ENCODE measurements around the gene OAF.
A peak's percentile ranks its signal among the peaks of the same experiment; 100 is the strongest.

OAF gene

DNA sequence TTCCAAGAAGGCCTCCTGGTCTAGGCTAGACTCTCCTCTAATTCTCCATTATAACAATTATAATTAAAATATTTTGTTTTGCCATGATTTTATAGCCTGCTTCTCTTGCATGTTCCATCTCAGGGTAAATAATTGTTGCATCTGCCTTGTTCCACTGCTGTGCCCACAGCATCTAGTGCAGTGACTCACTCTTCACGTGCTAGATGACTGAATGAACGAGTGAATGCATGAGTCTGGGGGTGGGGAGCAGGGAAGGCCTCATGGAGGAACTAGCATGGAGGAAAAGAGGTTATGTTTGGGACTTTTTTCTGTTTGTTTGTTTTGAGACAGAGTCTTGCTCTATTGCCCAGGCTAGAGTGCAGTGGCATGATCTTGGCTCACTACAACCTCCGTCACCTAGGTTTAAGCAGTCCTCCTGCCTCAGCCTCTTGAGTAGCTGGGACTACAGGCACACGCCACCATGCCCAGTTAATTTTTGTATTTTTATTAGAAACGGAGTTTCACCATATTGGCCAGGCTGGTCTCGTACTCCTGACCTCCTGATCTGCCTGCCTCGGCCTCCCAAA lies 5.2 kb upstream of the OAF start:
- DNase-seq = no peak

DNA sequence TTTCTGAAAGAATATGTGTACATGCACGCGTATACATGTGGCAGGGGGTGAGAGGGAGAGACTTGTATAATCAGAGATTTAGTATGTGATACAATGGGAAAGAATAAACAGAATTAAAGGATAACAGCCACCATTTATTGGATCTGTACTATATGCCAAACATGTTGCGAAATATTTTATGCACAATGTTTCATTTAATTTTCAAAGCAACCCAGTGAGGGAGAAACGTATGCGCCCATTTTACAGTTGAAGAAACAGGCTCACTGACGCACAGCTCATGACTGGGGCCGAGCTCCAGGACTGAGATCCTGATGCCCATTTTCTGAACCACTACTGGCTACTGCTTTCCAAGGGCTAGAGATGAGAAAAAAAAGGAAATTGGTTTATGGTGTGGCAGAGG lies 3.3 kb upstream of the OAF start:
- DNase-seq = no peak

GRCh38 chr11:120208001-120208441 lies 2.8 kb upstream of the OAF start:
- no peak for DNase-seq

- no peak for DNase-seq
Observed at GRCh38 chr11:120208777-120209176, 2.1 kb upstream of the OAF start.

DNA sequence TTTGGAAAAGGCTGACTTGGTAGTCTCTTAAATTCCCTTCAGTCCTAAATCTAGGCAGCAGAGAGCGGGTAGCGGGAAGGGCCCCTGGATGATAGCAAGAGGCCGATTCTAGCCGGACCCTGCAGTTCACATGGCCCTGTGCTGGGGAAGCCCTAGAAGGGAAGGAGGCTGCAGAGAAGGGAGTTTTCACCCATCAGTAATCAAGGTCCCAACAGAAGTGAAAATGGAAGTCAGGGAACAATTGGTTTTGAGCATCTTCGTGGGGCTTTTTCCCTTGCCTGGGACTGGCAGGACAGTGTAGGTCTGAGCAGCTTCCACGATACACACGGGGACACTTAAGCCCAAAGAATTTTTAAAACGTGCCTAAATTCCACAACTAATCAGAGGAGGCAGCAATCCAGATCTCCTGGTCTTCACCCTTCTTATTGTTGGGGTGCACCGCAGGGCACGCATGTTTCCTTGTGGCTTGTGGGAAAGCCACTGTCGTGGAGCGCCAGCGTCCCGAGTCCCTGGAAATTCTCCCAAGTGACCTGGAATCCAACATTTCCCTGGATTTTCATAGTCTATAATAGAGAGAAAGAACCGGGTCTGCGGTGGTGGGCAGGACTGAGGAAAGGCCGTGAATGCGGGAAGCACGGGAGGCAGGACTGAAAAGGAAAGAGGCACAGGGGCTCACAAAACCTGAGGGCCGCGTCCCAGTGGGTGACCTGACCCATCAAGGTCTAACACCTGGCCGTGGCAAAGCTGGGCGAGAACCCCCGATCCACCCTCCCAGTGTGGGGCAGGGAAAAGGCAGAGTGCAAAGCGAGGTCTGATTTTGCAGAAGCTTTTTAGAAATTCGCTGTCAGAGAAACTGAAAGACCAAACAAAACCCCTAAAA lies 846 bp upstream of the OAF start:
- peak; percentile 68 for DNase-seq

GRCh38 chr11:120211522-120212258 lies 858 bp downstream of the OAF start:
- no peak for DNase-seq

GRCh38 chr11:120212259-120212878 lies 1.5 kb downstream of the OAF start:
- DNase-seq = no peak

- DNase-seq = no peak
Observed at GRCh38 chr11:120212926-120213325, 2.1 kb downstream of the OAF start.

GRCh38 chr11:120214581-120214980 lies 3.7 kb downstream of the OAF start:
- DNase-seq = no peak

GRCh38 chr11:120215634-120216033 lies 4.8 kb downstream of the OAF start:
- DNase-seq = no peak

GRCh38 chr11:120216426-120217102 lies 5.7 kb downstream of the OAF start:
- no peak for DNase-seq

DNA sequence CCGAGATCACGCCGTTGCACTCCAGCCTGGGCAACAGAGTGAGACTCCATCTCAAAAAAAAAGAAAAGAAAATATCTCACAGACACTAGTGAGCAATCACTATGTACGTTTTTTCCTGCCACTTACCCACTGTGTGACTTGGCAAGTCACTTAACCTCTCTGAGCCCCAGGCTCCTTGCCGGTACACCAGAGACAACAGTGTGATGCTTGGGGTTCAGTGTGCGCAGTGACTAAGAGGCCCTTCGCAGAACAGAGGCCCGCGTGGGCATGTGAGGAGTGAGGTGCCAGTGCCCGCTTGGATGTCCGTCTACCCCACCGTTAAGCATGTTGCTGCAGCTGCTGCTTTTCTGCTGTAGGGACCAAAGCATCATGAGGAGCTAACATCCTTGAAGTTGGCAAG lies 6.7 kb downstream of the OAF start:
- no peak for DNase-seq

GRCh38 chr11:120217941-120218694 lies 7.3 kb downstream of the OAF start:
- DNase-seq = no peak

DNA sequence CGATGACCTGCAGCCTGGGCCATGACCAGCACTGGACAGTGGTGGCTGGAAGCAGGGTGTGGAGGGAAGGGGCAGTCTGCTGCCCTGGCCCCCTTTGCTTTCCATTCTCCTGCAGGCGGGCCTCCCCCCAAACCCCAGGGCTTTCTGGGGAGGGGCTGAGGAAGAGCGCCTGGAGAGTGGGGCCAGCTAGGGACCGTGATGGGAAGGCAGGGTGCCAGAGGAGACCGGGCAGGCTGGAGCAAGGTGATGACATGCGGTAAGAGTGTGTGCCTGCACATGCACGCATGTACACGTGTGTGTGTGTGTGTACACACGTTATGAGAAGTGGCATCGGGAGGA lies 7.8 kb downstream of the OAF start:
- no peak for DNase-seq

DNA sequence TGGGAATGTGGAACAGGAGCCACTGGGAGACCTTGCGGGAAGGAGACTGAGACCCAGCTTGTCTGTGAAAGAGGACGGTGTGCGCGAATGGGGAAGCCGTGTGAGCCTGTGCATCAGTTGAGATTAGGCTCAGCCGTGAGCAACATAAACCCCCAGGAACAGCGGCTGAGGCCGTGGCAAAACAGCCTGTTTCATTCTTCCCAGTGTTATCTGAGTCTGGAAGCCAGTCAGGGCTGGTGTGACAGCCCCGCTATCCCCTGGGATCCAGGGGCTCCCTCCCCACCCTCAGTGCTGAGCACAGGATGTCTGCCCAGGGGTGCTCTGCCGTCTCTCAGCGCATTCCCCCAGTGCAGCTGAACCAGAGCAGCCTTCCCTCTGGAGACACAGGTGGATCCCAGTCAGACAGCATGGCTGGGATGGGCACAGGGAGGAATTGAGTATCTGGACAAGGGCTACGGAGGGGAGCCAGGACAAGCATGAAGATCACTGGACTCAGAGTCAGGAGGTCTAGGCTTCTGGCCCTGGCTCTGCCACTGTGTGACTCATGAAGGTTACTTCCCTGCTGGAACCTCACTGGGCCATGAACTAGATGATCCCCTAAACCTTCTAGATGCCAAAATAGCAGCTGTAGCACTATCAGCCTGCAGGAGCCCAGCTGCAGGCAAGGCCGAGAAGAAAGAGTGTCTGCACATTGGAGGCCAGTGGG lies 8.6 kb downstream of the OAF start:
- no peak for DNase-seq

- no peak for DNase-seq
Observed at GRCh38 chr11:120219938-120220746, 9.3 kb downstream of the OAF start.

DNA sequence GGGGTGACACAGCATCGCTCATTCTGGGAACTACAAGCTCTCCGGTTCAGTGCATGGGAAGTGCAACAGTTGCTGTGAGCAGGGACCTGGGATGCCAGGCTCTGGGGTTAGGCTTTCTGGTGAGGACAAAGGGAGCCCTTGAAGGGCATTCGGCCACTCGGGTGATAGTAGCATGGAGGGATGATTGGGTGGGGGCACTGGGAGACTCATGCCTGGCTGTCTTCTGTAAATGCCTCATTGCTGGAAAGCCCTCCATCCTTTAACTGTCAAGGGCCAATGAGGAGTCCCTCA lies 9.9 kb downstream of the OAF start:
- DNase-seq = no peak

DNA sequence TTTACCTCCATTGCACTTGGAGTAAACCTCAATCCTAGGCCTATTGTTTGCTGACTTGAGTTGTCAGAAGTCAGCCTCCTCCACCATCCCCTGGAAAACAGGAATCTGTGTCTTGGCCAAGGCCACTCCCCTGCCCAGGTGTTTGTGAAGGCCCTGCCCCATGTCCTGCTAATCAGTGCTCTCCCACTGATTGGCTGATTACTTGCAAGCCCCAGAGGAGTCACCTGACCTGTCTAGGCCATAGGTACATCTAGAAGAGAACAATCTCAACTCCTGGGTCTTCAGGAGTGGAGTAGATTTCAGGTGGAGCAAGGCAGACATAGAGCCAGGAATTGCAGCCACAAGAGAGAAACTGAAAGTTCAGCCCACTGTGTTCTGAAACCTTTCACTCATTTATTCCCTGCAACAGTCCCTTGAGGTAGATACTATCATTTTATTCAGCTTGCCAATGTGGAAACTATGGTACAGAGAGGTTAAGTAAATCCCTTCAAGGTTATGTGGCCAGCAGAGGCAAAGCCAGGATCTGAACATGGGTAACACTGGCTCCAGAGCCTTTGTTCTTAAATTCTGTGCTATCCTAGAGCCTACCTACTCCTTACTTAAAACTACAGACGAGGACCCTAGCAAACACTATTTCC lies 10.4 kb downstream of the OAF start:
- no peak for DNase-seq

DNA sequence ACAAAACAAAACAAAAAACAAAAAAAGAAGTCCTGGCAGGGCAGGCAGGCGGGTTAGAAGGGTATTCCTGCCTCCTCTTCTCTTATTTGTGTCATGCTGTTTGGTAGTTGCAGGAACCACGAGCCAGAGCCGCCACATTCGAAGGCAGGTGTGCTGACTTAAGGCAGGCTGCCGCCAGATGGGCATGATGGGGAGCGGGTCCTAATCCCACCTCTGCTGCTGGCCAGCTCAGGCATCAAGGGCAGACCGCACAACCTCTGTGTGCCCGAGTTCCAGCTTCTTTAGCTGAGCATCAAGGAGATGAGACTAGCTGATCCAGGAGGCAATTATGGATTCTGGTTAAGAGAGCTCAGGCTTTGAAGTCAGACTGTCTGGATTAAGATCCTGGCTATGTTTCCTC lies 12.1 kb downstream of the OAF start:
- DNase-seq = no peak

DNA sequence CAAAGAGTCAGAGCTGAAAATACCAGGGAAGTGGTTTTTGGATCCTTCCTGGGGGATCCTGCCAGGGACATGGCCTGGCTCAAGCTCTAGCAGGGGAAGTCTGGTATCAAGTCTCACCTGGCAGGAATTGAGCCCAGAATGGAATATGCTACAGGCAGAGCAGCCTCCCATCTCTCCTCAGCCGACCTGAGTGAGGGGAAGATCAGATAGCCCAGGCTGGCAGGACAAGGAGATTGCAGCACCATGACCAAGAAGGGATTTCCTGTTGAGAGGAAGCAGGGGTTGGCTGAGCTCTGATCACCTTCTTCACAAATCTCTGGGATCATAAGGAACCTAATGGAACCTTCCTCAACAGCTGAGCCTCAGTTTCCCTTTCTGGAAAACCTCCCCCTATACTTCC lies 13.0 kb downstream of the OAF start:
- DNase-seq = no peak
